Prostate gland (tissue), 2 donors: ENCODE measurements around the gene FMN1. TPM values are rescaled to one million over a fixed set of nuclear protein-coding genes. Genes with fewer than 3 reads are reported as not detected.

ENCODE experiments used
- DNase-seq: peaks from one replicate; pipeline ENCODE4 v3.0.0-alpha.2; 2019; ENCODE audit warnings: low spot score
- H3K27ac ChIP-seq, 2 donors: fragments of 200-600 bp; sonication (generic); 2 replicates each; pipeline ENCODE4 v1.5.1; 2017 to 2019
- H3K27me3 ChIP-seq: fragments of 200-600 bp; sonication (generic); replicated peaks from 2 replicates; pipeline ENCODE4 v1.5.1; 2019; ENCODE audit not compliant: insufficient read depth
- H3K36me3 ChIP-seq, 2 donors: fragments of 200-600 bp; sonication (generic); 1 replicate in 1 of 2; 2 replicates in 1 of 2; pipeline versions ENCODE4 v1.5.1 to v1.8.1; 2017 to 2019
- H3K4me1 ChIP-seq: fragments of 200-600 bp; sonication (generic); replicated peaks from 2 replicates; pipeline ENCODE4 v1.5.1; 2019
- H3K4me3 ChIP-seq, 2 donors: fragments of 200-600 bp; sonication (generic); 2 replicates each; pipeline ENCODE4 v1.5.1; 2017 to 2019
- H3K9me3 ChIP-seq: fragments of 200-600 bp; sonication (generic); 2 replicates; pipeline ENCODE4 v1.5.1; 2017
- CTCF ChIP-seq, 4 experiments: fragments of 200-600 bp in 2 of 4; fragments of 450-650 bp in 2 of 4; sonication (generic) in 2 of 4; IDR thresholded peaks; 1 replicate in 3 of 4; 2 replicates in 1 of 4; pipeline ENCODE4 v1.5.1; 2016 to 2019; ENCODE audit warnings: antibody characterized with exemption in 4 of 4, mild to moderate bottlenecking in 2 of 4, moderate library complexity in 2 of 4
- POLR2A ChIP-seq: fragments of 450-650 bp; IDR thresholded peaks from one replicate; pipeline ENCODE4 v1.6.1; 2016; ENCODE audit warnings: antibody characterized with exemption, mild to moderate bottlenecking
- POLR2AphosphoS5 ChIP-seq: sonication (generic); formaldehyde crosslinking; IDR thresholded peaks from one replicate; pipeline ENCODE4 v1.6.1; 2017; ENCODE audit warnings: antibody characterized with exemption
- WGBS: methylation state at CpG from one replicate; pipeline ENCODE4 v1.1.5; 2018; 5-methylcytosine and 5-hydroxymethylcytosine counted together
- intact Hi-C: fragments of 100-400 bp; cut with DNase I; formaldehyde crosslinking; loops from one replicate; pipeline ENCODE4 v1.14.2; 2022
- total RNA-seq, 2 donors: library from RNA; depleted of rRNA; stranded (reverse); fragments of >200 nt; gene quantifications; one replicate each; pipeline ENCODE4 v1.1.0, GENCODE V29; 2016

FMN1 gene
- total RNA-seq, 2 donors from 2014 or later = 7.1 to 32.5 TPM

- WGBS = 97% methylated on average over 4 of the region's 4 CpGs
- Histone ChIP-seq H3K27me3 (no peaks in the 10 kb centered on the region), H3K27ac (no peak overlapping the region), H3K4me3 (no peak overlapping the region), H3K4me1 (no peaks in the 10 kb centered on the region), H3K9me3 (no peaks in the 10 kb centered on the region), H3K36me3 (no peaks in the 10 kb centered on the region)
- intact Hi-C loops = no loop called here
- no peak for TF ChIP-seq POLR2A
- TF ChIP-seq POLR2AphosphoS5 = no peak
- no peak for TF ChIP-seq CTCF (IDR thresholded peaks at IDR 0.05)
- DNase-seq = no peak
Measured at GRCh38 chr15:32946210-32946609, 248.3 kb downstream of the FMN1 start.

GRCh38 chr15:32944431-32944830 lies 250.1 kb downstream of the FMN1 start:
- intact Hi-C loops = no loop called here
- H3K27ac ChIP-seq = no peak overlapping the region
- no peaks in the 10 kb centered on the region for H3K9me3 ChIP-seq
- no peaks in the 10 kb centered on the region for H3K36me3 ChIP-seq
- no peaks in the 10 kb centered on the region for H3K27me3 ChIP-seq
- WGBS = 78% methylated on average over 3 of the region's 3 CpGs
- no peaks in the 10 kb centered on the region for H3K4me1 ChIP-seq
- H3K4me3 ChIP-seq = no peak overlapping the region
- TF ChIP-seq POLR2AphosphoS5 = no peak
- no peak for DNase-seq

DNA sequence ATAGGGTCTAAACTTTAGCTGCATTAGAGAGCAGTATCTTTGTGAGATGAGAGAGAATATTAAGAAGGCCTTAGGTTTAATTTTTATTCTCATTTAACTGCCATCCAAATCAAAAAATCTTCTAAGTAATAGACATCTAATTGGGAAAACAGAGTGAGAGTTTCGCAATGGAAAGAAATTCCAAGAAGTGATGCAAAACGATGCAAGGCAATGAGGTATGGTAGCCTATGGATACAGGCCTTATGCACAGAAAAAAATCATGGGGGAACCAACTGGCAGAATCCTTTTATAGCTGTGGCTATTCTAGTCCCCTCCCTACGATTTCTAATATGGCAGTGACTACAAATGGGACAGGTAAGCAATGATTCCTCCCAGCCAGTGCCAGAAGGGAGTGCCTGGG lies 250.8 kb downstream of the FMN1 start:
- intact Hi-C loops = no loop called here
- DNase-seq = no peak
- no peak overlapping the region for H3K4me3 ChIP-seq
- H3K27ac ChIP-seq = no peak overlapping the region
- no peaks in the 10 kb centered on the region for H3K4me1 ChIP-seq
- H3K9me3 ChIP-seq = no peaks in the 10 kb centered on the region
- TF ChIP-seq CTCF (IDR thresholded peaks at IDR 0.05) (no peak), POLR2A (no peak), POLR2AphosphoS5 (no peak)
- H3K36me3 ChIP-seq = no peaks in the 10 kb centered on the region
- H3K27me3 ChIP-seq = no peaks in the 10 kb centered on the region
- 89% methylated on average over 3 of the region's 3 CpGs for WGBS

DNA sequence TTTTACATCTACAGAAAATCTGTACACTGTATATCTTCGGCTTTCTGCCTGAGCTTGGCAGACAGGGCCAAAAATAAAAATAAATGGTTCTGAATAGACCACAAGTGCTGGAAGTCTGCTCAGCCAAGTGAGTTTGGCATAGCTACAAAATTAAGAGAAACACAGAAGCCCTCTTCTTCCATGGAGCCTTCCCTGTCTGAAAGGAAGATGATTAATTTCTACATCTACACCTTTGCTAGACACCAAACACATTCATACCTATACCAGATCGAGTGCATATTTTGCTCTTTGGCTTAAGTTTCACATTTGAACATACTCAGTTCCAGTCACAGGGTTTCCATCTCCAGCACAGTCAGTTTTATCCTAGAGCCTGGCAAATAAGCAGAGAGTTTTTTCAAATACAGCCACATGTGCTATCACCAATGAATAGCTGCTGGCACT lies 252.1 kb downstream of the FMN1 start:
- no peak for TF ChIP-seq POLR2A
- TF ChIP-seq POLR2AphosphoS5 = no peak
- no peak for TF ChIP-seq CTCF (IDR thresholded peaks at IDR 0.05)
- no peak overlapping the region for H3K4me3 ChIP-seq
- H3K36me3 ChIP-seq = no peaks in the 10 kb centered on the region
- DNase-seq = no peak
- 52% methylated on average over 2 of the region's 2 CpGs for WGBS
- no peaks in the 10 kb centered on the region for H3K9me3 ChIP-seq
- no peak overlapping the region for H3K27ac ChIP-seq
- intact Hi-C loops = no loop called here
- H3K27me3 ChIP-seq = no peaks in the 10 kb centered on the region
- no peaks in the 10 kb centered on the region for H3K4me1 ChIP-seq

GRCh38 chr15:32941823-32942222 lies 252.7 kb downstream of the FMN1 start:
- DNase-seq = no peak
- H3K36me3 ChIP-seq = no peaks in the 10 kb centered on the region

More at GRCh38 chr15:32941823-32942222, 252.7 kb downstream of the FMN1 start:
- H3K4me1 ChIP-seq = no peaks in the 10 kb centered on the region
- intact Hi-C loops = no loop called here
- H3K4me3 ChIP-seq = no peak overlapping the region
- no peaks in the 10 kb centered on the region for H3K27me3 ChIP-seq
- WGBS = 88% methylated on average over 6 of the region's 6 CpGs
- no peak overlapping the region for H3K27ac ChIP-seq
- H3K9me3 ChIP-seq = no peaks in the 10 kb centered on the region
- TF ChIP-seq POLR2AphosphoS5 (no peak), CTCF (IDR thresholded peaks at IDR 0.05) (no peak), POLR2A (no peak)
